HG02970 (cell line): ENCODE data around the gene RSL1D1.
"Not testable (repeated sequence)": the region's sequence is repeated elsewhere in the genome, so short reads cannot be mapped to it uniquely, and the experiment has no call there.

Source experiments
- ATAC-seq: cut with Tn5 transposase; IDR thresholded peaks from one replicate; pipeline ENCODE4 v1.9.1; 2021; ENCODE audit warnings: mild to moderate bottlenecking, moderate library complexity, moderate number of reproducible peaks; ENCODE audit not compliant: unreplicated experiment, low FRiP score

Gene RSL1D1

DNA sequence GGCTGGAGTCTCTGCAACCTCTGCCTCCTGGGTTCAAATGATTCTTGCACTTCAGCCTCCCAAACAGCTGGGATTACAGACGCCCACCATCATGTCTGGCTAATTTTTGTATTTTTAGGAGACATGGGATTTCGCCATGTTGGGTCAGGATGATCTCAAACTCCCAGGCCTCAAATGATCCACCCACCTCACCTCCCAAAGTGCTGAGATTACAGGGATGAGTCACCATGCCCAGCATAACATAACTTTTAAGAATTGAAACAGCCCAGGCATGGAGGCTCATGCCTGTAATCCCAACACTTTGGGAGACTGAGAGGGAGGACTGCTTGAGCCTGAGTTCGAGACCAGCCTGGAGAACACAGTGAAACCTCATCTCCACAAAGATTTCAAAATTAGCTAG, 2.5 kb downstream of the RSL1D1 start:
- no peak for ATAC-seq

DNA sequence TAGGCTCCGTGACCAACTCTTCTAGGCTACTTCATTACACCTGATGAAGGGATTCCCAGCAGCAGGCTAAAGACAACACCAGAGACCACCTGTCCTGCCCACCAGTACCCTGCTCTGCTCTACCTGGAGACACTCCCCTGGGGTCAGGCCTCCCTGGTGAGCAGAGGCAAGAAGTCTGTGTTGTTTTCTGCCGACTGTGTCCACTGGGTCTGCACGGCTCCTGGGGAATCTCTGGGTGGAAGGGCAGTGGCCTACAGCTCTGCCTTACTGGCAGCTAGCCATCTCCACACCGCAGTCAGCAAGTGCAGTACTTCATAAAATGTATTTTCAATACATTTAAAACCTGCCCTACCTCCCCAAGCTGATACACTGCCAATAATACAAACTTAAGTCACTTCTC, 6.8 kb downstream of the RSL1D1 start:
- ATAC-seq = no peak

DNA sequence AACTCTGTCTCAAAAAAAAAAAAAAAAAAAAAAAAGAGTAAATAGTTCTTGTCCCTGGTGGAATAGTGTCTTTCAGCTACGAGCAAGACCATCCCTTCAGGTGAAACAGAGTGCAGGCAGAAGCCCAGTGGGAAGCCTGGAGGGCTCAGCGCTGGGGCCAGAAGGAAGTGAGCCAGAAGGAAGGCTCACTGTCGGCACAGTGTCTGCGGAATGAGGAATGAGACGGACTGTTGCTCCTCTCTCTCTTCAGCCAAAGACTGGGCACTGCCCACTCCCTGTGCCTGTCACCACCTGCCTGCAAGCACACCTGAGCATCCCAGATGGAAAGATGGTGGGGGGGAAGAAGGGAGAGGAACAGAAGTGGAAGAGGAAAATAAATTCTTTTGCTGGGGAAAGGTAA, 7.5 kb downstream of the RSL1D1 start:
- no peak for ATAC-seq

DNA sequence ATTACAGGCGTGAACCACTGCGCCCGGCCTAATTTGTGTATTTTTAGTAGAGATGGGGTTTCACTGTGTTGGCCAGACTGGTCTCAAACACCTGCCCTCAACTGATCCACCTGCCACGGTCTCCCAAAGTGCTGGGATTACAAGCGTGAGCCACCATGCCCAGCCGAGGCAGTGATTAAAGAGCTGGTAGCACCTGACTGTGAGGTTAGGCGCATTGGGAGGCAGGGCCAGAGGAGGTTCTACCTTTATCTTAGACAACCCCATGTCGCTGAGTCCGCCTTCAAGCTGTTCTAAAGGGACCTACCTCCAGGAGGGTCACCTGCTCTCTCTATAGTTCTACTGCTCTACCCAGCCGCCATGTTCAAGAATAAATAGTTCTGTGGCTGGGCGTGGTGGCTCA, 8.1 kb downstream of the RSL1D1 start:
- ATAC-seq = no peak

DNA sequence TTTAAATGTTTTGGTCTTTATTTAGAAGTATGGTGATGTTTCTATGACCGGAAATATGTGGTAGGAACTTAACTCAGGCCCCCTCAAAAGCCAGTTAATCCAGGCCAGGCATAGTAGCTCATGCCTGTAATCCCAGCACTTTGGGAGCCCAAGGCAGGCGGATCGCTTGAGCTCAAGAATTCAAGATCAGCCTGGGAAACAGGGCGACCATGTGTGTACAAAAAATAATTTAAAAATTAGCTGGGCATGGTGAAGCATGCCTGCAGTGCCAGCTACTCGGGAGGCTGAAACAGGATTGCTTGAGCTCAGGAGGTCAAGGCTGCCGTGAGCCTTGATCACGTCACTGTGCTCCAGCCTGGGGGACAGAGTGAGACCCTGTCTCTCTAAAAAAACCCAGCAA, 10.3 kb downstream of the RSL1D1 start:
- no peak for ATAC-seq

DNA sequence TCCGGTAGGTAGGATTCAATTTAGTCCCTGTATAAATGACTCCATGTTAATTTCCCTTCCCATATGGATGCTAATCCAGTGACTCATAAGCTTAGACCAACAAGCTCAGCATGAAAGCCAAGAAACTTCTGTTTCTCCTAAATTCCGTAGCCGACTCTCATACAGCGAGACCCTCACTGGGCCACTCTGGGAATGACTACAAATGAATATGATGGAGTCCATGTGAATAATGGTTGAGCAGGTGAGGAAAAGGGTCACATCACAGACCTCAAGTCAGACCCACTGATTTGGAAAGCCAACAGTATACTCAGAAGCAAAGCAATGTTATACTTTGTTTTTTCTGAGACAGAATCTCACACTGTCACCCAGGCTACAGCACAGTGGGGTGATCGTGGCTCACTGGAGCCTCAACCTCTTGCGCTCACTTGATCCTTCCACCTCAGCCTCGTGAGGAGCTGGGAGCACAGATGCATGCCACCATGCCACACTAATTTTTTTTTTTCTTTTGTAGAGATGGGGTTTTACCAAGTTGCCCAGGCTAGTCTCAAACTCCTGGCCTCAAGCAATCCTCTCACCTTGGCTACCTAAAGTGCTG, 14.6 kb downstream of the RSL1D1 start:
- ATAC-seq = no peak

DNA sequence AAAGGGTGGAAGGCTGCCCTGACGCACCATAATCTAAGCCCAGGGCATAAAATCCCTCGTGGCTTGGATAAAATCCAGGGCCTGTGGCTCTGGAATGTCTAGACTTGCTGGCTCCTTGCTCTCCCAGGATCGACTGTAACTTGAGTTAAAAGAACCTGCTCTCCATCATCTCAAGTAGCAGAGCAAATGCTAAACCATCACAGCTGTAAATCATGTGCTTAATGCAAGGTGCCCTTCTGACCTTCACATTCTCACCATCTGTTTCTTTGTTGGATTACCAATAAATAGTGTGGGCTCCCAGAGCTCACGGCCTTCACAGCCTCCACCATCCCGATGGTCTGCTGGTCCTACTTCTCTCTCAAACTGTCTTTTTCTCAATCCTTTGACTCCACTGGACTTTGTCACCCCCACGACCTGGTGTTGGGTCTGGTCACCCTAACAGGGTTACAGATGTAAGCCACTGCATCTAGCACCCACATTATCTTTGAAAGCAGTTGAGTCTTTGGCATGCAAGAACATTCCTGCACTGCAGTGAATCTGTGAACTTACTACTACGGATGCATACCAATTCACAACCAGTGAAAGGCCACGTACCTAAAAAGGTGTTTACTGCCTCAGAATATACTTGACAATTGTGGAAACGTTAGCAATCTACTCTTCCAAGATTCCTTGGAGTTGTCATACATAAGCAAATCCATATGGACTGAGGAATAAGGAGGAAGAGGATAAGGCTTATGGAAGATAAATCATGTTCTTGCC, 15.3 kb downstream of the RSL1D1 start:
- ATAC-seq = no peak

DNA sequence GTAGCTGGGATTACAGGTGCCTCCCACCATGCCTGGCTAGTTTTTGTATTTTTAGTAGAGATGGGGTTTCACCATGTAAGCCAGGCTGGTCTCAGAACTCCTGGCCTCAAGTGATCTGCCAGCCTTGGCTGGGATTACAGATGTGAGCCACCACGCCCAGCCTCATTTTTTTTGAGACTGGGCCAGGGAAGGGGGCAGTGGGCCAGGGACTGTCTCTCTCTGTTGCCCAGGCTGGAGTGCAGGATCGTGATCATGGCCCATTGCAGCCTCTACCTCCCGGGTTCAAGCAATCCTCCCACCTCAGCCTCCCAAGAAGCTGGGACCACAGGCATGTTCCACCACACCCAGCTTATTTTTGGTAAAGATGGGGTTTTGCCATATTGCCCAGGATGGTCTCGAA, 16.0 kb downstream of the RSL1D1 start:
- no peak for ATAC-seq

DNA sequence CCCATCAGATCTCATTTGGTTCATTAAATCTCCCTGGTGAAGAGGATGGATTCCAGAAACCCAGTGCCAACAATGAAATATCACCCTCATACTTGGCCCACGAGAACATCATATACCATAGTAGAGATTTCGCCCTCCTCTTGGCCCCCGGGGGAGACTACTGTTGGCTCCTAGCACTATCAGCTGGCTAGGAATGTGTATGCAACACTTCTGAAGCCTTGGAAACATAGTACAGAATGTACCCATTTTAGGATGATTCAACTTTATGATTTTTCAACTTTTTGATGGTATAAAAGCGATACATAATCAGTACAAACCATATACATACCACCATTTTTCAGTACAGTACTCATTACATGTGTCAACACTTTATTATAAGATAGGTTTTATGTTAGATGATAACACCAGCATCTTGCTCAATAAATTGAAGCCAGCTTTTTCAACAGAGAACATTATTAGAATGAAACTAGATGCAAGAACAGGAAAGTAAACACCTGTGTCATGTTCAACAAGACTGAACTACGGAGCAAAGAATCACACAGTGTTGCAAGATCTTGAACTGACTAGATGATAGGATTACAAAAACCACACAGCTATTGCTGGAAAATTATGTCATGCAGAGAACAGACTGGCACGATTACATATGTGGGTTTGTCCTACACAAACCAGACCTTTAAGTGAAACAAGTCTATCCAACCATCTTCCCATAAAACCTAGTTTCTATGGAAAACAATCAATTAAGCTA, 17.2 kb downstream of the RSL1D1 start:
- no peak for ATAC-seq

DNA sequence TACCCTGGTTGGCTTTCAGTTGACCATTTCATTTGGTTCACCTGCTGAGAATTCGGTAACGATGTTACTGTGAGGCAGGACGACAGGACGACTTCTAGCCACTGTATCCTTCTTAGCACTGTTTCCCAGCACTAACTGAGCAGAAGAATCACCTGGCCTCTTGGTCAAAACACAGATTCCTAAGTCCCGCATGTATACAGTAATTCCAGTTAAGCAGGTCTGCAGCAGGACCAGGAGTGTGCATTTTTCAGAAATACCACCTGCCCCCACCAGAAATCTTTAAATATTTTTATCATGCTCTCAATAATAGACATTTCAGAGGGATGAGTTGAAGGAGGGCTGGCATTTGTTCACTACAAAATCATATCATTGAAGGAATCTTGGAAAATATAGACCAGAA, 22.6 kb downstream of the RSL1D1 start:
- no peak for ATAC-seq

DNA sequence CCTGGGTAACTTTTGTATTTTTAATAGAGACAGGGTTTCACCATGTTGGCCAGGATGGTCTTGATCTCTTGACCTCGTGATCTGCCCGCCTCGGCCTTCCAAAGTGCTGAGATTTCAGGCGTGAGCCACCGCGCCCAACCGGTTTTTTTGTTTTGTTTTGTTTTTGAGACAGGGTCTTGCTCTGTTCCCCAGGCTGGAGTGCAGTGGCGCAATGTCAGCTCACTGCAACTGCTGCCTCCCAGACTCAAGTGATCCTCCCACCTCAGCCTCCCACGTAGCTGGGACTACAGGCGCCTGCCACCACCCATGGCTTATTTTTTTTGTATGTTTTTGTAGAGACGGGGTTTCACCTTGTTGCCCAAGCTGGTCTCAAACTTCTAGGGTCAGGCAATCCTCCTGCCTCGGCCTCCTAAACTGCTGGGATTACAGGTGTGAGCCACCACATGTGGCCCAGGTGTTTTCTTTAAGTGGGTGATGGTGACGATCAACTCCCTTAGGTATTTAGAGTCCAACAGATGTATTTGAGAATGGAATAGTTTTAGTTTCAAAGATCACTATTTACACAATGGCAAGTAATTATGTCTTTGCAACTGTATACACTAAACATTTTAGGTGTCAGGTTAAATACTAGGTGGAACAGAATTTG, 25.7 kb downstream of the RSL1D1 start:
- ATAC-seq = not testable (repeated sequence)

DNA sequence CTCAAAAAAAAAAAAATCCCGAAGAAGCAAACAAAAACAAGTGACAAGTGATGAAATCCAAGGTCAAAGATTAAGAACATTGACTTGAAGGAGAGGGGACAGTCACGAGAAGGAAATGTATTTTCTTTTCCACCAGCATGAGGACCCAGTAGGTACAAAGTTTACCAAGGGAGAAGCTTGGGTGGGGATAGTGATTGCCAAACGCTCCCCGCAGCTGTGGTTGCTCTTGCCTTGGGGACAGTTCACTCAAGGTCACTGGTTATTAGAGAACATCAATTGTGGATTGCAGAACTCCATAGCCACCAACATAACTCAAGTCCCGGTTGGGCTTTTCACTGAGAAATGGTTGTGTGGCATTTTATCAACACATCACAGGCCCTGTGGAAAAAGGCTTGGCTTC, 27.0 kb downstream of the RSL1D1 start:
- no peak for ATAC-seq

DNA sequence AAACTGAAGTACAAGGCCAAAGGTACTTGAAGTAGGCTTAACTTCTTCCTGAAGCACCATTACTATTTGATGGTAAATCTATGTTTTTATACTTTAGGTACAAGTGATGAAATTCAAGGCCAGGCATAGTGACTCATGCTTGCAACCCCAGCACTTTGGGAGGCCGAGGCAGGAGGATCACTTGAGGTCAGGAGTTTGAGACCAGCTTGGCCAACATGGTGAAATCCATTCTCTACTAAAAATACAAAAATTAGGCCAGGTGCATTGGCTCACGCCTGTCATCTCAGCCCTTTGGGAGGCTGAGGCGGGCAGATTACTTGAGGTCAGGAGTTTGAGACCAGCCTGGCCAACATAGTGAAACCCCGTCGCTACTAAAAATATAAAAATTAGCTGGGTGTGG, 27.7 kb downstream of the RSL1D1 start:
- not testable (repeated sequence) for ATAC-seq

DNA sequence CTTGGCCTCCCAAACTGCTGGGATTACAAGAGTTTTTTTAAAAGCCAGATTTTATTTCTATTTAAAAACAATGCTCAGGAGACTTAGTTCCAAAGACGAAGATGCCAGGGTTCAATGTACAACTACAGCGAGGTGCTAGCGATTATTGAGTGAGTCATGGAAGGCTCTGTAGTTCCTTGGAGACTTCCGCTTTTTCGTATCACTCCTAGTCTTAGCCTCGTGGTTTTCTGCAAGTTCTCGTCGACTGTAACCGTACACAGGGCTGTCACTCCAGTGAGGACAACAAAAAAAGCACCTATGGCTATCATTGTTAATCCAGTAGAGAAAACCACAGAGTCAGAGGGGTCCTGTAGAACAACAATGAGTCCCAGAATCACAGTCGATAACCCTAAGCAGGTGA, 31.5 kb downstream of the RSL1D1 start:
- no peak for ATAC-seq

DNA sequence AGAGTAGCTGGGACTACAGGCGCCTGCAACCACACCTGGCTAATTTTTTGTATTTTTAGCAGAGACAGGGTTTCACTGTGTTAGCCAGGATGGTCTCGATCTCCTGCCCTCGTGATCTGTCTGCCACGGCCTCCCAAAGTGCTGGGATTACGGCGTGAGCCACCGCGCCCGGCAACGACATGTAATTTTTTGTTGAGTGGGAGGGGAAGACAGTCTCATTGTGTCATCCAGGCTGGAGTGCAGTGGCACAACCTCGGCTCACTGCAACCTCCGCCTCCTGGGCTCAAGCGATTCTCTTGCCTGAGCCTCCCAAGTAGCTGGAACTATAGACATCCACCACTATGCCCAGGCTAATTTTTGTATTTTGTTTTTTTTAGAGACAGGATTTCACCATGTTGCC, 32.4 kb downstream of the RSL1D1 start:
- ATAC-seq = not testable (repeated sequence)

DNA sequence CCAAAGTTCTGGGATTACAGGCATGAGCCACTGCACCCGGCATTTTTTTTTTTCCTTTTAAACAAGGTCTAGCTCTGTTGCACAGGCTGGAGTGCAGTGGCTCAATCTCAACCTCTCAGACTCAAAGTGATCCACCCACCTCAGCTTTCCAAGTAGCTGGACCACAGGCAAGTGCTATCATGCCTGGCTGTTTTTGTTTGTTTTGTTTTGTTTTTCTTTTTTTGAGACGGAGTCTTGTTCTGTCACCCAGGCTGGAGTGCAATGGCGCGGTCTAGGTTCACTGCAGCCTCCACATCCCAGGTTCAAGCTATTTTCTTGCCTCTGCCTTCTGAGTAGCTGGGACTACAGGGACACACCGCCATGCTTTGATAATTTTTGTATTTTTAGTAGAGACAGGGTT, 35.2 kb downstream of the RSL1D1 start:
- ATAC-seq = no peak

DNA sequence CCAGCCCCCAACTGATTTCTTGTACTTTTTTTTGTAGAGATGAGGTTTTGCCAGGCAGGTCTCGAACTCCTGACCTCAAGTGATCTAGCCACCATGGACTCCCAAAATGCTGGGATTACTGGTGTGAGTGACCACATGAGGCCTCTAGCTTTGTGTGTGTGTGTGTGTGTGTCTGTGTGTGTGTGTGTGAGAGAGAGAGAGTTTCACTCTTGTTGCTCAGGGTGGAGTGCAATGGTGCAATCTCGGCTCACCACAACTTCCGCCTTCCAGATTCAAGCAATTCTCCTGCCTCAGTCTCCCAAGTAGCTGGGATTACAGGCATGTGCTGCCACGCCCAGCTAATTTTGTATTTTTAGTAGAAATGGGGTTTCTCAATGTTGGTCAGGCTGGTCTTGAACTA, 36.5 kb downstream of the RSL1D1 start:
- not testable (repeated sequence) for ATAC-seq

DNA sequence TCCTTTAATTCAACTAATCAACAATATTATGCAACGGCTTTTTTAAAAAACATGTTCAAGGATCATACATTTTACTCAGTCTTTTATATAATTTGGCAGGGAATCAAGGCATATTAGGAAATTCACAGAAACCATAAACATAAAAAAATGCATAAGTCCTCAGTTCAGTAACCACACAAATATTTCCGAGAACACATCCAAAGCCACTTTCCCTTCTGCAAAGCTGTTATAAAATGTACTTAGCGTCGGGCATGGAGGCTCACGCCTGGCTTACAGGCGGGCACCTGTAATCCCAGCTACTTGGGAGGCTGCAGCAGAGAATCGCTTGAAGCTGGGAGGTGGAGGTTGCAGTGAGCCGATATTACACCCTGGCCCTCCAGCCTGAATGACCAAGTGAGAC, 44.6 kb downstream of the RSL1D1 start:
- ATAC-seq = no peak

DNA sequence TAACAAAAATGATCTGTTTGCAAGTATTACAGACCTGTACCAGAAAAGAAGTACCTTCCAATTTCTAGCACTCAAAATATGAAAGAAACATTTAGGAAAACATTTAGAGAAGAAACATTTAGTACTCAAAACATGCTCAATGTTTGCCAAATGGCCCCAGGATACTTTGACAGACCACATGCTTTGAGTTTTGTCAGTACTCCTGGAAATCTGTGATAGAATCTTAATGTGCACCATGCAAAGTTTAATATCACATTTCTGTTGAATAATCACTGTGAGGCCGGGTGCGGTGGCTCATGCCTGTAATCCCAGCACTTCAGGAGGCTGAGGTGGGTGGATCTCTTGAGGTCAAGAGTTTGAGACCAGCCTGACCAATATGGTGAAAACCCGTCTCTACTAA, 45.8 kb downstream of the RSL1D1 start:
- ATAC-seq = no peak

DNA sequence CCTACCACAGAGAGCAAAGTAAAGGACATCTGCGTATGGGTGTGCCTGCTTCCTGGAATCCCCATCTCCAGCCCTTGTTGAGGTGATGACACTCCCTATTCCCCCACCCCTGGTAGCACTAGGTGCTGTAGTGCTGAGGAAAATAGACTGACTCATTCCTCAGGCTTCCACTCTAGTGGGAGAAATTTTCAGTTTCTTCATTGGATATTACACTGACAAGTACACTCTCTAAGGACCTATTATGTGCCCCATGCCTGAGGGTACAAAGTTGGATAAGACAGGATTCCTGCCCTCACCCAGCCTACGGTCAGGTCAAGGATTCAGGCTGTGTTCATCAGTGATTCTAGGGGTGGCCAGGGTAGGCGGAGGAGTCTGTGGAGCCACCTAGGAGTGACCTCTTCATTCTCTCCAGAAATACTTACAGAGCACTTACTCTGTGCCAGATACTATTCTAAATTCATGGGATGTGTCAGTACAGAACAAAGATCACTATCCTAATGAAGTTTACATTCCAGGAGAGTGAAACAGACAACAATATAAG, 49.8 kb downstream of the RSL1D1 start:
- ATAC-seq = no peak

DNA sequence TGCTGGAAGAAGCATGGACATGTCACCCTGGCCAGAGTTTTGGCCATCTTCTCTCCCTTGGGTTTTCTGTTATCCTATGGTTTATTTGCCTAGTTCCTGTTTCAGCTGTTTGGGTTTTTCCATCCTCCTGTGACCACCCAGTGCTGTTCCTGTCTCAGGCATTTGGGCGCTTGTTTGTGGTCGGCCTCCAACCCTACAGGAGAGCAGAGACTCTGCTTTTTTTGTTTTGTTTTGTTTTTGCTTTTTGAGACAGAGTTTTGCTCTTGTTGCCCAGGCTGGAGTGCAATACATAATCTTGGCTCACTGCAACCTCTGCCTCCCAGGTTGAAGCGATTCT, 51.0 kb downstream of the RSL1D1 start:
- no peak for ATAC-seq
